ENCODE data around the gene NACC2.

Gene NACC2

DNA sequence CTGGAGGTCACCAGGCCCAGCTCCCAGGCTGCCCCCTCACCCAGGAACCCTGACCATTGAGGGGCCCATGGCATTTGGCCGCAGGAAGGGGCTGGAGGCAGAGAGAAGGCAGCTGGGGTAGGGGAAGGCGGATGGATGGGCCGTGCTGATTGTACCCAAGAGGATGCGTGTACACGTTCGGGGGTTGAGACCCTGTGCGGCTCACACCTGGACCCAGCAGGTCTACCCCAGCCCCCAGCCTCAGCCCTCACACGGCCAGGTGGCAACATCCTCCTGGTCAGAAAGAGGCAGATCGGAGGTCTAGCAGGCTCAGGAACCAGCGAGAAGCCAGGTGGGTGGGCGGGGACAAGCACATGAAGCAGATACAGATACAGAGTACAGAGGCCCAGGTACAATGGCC is 33.7 kb downstream of the NACC2 start:
- no peak overlapping the region for H3K4me3 ChIP-seq (ENCODE audit: low read depth, low read length)
- no peak for DNase-seq (ENCODE audit: low read depth)

DNA sequence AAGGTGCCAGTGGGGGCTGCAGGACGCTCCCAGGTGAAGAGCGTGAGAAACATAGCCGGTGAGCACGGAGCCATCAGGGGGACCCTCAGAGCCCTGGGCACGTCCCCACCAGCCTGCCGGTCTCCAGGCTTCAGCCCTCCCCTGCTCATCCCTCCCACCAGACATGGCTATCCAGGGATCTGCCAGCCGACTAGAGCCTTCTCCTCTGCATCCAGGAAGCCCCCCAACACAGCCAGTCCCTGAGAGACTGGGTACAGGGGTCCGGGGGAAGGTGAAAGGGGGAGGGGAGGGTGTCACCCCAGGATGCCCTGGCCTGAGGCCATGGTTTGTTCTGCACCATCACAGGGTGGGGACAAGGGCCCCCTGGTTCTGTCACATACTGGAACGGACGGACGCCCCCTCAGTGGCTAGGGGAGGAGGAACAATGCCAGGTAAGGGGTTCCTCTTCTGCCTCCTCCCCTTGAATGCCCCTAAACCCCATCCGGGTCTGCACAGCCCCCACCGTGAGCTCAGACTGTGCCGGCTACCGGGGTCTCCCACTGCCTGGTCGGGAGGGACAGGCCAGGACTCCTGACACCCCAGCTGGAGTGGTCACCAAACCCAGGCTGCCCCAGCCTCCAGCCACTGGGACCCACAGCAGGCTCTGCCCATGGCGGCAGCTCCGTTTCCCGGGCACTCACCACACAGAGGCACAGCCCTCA is 34.3 kb downstream of the NACC2 start:
- H3K4me3 ChIP-seq (ENCODE audit: low read depth, low read length) = no peak overlapping the region
- DNase-seq (ENCODE audit: low read depth) = no peak

DNA sequence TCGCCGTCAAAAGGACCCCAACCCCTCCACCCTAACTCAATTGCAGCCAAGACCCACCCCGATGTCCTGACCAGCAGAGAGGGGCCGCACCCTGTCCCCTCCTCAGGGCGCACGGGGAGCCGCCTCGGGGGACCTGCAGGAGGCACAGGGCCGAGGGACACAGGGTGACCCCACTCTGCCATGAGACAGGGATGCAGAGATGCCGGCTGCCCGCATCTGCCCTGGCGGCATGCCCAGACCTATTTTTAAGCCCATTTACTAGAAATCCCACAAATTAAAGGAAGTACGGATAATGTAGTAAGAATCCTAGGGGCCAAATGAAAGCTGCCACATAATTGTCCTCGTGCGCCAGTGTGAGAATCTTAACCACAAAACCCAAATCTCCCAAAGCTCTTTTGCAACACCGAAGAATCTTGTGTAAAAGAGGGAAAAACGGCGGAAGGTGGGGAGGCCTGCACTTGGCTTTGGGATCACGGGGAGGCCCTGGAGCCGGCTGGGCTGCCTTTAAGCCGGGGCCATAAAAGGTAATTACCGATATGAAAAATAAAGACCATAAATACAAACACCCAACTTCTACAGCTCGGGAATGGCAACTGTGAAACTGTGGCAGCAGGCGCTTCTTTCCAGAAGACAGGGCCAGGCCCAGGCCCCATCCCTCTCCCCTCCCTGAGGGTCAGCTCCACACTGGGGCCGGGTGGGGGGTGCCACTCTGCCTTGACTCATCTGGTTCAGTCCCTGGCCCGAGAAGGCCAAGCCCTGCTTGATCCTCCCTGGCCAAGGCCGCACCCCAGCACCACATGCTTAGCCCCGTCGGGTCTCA is 35.0 kb downstream of the NACC2 start:
- H3K4me3 ChIP-seq (ENCODE audit: low read depth, low read length) = no peak overlapping the region
- peak; percentile 32 for DNase-seq (ENCODE audit: low read depth)

DNA sequence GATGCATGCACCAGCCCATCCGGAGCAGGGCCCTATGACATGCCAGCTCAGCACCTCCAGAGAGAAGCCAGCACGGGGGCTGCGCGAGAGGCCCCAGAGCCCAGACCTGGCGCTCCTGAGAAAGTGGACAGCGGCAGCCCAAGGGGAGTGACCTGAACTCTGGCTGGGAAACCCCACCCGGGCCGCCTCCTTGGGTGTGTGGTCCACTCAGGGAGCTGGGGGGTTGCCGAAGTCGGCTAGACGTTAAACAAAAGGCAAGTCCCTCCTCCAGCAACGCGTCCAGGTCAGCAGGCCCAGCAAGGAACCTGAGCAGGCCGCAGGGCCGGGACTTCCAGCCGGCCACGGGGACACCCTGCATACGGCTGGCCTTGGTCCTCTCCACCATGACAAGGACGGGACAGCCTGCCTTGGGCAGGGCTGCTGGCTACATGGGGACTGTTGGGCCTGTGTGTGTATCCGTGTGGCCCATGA is 35.7 kb downstream of the NACC2 start:
- no peak overlapping the region for H3K4me3 ChIP-seq (ENCODE audit: low read depth, low read length)
- no peak for DNase-seq (ENCODE audit: low read depth)

DNA sequence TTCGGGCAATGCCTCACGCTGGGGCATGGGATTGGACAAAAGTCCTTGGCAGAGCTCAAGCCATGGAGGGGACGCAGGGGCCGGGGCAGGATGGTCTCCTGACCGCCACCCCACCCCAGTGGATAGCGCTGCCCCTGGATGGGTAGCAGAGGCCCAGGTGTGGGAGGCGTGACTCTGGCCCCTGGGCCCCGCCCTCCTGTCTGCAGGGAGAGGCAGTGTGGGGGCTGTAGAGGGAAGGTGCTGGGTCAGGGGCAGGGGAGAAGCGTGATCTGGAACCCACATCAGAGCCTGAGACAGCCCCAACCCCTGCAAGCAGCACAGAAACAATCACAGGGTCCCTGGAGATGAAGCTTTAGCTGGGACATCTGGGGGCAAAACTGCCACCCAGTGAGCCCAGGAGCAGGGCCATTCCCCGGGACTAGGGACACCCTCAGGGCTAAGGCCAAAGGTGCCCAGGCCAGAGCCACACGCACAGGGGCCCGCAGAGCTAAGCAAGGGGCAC is 36.2 kb downstream of the NACC2 start:
- DNase-seq (ENCODE audit: low read depth) = no peak
- no peak overlapping the region for H3K4me3 ChIP-seq (ENCODE audit: low read depth, low read length)

DNA sequence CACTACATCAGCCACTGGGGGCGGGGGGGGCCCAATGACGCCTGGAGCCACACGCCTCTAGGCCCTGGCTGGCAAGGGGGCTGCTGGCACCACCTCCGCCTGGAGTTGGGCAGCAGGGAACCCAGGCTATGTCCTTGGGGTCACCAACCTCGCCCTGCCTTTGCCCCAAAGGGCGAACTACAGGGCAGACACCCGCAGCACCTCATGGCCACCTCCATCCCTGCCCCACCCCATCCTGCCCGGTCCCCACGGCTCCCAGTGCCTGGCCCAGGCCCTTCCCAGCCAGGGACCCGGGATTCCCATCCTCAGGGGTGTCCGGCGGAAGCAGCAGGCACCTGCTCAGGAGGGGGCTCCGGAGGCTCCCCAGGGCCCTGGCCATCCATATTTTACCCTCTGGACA is 37.0 kb downstream of the NACC2 start:
- H3K4me3 ChIP-seq (ENCODE audit: low read depth, low read length) = no peak overlapping the region
- no peak for DNase-seq (ENCODE audit: low read depth)

DNA sequence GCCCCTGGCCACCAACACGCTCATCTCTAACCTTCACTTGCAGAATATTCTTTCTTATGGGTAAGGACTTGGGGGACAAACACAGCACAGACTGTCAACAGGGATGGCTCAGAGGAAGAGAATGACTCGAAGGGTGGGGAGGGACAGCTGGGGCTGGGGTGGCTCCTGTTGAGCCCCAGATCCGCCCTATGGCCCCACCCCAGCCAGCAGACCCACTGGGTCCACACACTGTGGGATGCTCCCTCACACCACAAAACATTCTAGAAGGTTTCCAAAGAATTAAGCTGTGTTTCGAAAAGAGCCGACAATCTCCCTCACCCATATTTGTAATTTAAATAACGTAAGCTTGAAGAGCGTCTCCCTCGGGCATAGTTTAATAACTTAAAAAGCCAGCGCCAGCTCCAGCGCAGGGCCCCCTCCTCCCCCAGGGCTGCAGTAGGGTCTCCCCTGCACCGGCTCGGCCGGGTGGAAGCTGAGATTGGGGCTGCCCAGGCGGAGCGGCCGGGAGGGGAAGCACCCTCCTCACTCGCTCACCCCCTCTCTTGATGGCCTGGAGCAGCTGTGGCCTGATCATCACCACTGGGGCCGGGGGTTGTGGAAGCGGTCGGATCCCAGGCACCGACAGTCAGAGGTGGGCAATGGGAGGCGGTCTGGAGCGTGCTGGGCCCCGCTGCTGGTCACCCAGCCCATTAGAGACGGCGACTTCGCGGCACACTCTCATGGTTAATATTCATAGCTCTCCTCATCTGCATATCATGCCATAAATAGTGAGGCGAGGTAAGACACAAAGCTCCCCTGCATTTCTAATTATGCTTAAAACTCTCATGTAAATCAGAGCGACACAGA is 37.6 kb downstream of the NACC2 start:
- no peak overlapping the region for H3K4me3 ChIP-seq (ENCODE audit: low read depth, low read length)
- DNase-seq (ENCODE audit: low read depth) = no peak

DNA sequence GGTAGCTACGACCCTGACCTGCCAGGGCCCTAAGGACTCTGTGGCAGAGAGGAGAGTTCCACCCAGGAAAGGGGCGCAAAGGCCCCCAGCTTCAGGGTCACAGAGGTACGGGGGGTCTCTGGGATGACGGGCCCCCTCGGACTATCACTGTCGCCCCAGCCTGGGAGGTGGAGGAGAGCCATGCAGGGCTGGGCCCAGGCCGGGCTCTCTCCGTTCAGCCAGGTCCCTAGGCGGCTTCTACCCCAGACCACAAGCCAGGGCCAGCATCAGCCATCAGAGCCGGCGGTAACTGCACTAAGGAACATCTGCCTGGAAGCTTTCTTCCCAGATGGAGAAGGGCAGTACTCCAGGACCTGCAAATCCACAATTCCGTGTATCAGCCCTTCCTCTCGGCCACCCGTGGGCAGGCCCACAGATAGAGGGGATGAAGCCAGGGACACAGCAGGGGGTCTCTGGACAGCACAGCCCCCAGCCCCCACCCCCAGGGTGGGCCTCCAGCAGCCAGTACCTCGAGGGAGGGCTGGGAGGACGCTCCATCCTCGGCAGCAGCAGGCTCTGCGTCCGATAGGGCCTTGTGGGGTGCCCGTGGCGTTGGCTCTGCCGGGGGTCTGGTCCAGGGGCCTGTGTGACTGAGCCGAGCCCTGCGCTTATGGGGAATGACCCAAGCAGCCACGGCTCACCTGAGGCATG is 38.4 kb downstream of the NACC2 start:
- no peak for DNase-seq (ENCODE audit: low read depth)
- no peak overlapping the region for H3K4me3 ChIP-seq (ENCODE audit: low read depth, low read length)

DNA sequence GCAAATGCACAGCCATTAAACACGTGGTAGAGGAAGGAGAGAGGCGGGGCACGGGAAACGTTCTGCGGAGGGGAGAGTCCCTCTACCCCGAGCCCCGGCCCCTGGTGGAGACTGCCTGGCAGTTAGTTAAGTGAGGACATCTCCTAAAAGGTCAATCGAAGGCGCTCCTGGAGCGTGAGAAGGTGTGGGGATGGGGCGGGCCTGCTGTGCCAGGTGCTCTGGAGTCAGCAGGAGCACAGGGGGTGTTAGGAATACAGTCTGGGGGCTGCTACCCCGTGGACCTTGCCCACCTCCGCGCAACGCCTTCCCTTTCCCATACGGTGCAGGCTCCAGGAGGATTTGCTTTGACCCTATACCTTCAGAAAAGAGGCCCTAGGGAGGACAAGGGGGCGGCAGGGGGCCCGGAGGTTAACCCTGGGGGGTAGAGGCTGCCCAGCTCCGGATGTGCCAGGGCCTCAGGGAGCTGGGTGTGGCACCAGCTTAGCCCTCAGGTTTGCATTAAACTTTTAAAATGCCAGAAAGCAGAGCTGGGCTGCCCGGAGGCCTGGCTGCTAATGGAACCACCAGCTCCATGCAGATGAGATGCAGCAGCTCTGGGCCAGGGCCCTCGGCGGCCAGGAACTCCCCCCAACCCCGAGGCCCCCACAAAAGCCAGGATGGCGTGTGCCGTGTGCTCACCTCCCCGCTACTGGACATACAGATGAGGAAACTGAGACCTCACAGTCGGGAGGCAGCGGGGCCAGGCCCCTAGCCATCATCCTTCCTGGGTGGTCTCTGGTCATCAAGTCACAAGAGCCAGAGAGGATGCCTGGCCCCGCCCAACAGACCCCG is 39.2 kb downstream of the NACC2 start:
- H3K4me3 ChIP-seq (ENCODE audit: low read depth, low read length) = no peak overlapping the region
- DNase-seq (ENCODE audit: low read depth) = no peak

DNA sequence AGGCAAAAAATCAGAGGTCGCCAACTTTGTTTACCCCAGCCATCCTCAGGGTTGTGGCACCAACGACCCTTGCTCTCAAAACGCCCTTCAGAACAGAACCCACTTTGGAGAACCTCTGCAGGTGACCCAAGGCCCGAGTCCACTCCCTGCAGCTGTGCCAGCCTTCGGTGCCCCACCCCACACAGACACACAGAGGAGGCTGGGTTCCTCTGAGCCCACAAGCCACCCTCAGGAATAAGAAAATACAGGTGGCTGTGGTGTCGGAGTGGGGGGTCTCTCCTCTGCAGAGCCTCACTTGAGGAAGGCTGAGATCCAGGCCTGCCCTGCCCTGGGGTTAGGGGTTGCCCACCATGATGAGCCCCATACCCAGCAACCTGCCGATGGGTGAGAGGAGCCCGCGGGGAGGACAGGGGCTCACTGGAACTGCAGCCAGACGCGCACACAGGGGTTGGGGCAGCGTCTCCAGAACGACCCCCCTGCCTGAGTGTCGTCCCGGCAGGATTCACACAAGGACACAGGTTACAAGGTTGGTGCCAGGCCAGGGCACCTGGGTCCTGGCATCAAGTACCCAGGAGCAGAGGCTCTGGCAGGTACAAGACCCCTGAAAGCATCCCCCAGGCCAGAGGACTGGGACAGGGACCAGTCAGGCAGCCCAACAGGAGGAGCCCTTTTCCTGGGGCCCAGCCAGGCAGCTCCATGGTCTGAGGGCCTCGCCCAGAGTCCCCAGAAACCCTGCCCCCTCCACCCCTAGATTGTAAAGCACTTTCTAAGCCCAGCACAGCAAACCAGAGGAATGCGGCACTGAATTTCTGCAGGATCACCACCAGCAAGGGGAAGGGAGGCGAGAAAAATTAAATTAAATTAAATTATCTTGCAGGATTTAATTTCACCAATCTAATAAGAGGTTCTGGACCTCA is 40.0 kb downstream of the NACC2 start:
- H3K4me3 ChIP-seq (ENCODE audit: low read depth, low read length) = no peak overlapping the region
- no peak for DNase-seq (ENCODE audit: low read depth)

DNA sequence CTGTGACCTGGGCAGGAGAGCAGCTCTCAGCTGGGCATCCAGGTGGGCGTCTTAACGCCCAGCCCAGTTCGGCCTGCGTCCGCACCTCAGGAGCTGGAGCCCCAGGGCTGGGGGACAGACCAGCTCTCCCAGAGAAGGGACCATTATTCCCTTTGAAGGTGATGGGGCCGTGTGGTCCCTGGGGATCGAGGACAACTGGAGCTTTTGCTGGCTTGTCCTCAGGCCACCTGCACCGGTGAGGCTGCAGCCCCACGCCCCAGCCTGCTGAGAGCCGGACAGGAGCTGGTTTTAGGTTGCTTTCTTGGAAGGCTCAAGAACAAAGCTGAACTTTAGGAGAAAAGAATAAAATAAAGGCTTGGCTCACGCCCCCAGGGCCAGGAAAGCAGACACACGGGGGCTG is 40.9 kb downstream of the NACC2 start:
- no peak for DNase-seq (ENCODE audit: low read depth)
- H3K4me3 ChIP-seq (ENCODE audit: low read depth, low read length) = no peak overlapping the region

DNA sequence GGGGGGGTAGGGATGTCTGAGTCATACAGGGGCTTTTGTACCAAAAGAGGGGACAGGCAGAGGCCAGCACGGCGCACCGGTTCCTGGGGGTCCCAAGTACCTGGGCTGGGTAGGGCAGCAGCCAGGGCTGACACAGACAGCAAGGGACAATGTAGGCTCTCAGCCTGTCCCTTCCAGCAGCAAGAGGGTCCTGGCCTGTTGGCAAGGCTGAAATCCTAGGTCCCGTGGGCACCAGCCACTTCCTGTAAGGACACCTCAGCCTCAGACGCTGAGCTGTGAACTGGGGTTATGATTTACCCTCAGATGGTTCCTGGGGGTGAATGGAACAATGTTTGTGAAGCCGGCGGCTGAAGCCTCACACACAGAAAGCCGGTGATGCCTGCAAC is 41.3 kb downstream of the NACC2 start:
- no peak for DNase-seq (ENCODE audit: low read depth)
- no peak overlapping the region for H3K4me3 ChIP-seq (ENCODE audit: low read depth, low read length)

DNA sequence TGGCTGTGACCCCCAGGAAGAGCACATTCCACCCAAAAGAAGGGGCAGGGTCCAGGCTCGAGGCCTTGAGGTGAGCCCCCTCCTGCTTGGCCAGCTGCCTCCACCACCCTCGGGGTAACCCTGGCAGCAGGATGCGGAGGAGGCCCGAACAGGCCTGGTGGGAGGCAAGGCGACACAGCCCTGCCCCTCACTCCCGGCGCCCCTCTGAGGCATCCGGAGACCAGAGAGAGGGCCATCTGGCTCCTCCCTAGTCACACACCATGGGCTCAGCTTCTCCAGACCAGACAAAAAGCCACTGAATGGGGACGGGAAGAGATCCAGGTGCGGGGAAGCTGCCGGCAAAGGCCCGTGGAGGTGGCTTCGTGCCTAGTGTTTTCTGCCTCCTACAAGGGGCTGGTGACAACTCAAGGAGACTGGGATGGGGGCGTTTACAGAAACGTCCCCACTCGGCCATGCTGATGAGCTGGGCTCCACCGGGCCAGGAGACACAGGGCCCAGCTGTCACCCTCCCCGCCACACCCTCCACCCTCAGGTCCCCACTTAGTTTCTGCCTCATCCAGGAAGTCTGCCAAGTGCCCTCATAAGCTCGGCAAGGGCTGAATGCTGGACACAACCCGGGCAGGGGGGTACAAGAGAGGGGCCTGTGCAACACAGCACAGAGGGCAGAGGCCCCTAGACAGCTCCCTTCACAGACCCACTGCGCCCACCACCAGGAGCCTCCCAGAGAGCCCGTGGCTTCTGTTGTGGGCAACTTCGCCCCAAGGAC is 41.9 kb downstream of the NACC2 start:
- H3K4me3 ChIP-seq (ENCODE audit: low read depth, low read length) = no peak overlapping the region
- no peak for DNase-seq (ENCODE audit: low read depth)

DNA sequence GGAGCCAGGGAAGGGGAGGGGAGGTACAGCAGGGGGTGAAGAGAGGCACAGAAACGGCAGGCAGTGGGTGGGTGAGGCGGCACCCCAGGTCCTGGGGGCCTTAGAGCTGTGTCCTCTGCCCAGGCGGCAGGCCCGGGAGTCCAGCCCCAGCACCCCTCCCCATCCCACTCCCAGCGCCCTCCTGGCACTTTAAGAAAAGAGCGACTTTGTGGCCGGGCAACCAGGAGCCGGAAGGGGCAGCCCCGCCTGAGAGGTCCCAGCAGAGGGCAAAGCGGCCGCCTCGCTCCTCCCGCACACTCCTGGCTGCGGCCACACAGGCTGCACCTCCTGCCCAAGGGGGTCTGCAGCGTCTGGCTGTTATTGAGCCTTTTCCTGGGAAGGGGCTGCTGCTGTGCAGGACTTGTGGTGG is 42.6 kb downstream of the NACC2 start:
- no peak for DNase-seq (ENCODE audit: low read depth)
- H3K4me3 ChIP-seq (ENCODE audit: low read depth, low read length) = no peak overlapping the region

DNA sequence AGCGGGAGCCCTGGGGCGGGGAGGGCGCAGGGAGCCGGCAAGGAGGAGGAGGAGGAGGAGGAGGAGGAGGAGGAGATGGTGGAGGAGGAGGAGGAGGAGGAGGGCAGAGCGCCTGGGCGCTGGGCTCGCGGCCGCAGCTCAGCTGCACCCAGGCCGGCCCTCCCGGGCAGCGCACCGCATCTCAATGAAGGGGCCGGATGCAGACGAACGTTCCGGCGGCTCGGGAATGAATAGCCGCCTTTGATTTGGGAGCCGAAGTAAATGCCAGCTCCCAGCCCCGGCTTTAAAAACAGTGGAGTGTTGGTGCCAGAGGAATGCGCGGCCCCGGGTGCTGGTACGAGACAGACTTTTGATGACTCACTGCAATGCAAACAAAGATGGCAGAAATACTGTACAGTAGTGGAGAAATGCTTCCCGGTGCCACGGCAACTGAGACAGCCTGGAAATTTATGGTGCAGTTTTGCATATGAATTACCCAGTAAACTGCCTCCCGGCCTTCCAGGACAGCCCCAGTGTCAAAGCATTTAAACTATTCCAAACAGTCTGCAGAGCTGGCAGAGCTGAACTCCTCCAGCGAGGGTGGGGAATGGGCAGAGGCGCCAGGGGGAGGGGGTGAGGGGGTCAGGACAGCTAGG is 43.1 kb downstream of the NACC2 start:
- peak; percentile 72 for DNase-seq (ENCODE audit: low read depth)

DNA sequence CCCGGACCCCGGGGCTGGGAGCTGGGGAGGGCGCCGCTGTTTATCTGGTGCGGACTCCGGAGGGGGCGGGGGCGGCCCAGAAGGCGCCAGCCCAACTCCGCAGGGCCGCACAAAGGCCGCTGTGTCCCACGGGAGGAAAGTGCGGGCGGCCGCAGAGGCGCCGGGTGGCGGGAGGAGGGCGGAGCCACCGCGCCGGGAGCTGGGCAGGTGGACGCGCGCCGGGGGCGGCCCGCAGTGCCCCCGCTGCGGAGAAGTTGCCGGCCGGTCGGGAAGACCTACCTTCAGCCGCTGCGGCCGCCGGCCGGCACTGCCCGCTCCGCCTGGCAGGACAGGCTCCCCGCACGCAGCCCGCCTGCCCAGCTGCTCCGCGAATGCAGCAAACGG is 43.6 kb downstream of the NACC2 start:
- peak overlapping the region; percentile 50 for H3K4me3 ChIP-seq (ENCODE audit: low read depth, low read length)
- no peak for DNase-seq (ENCODE audit: low read depth)

More for the DNA sequence above, 43.1 kb downstream of the NACC2 start:
- H3K4me3 ChIP-seq (ENCODE audit: low read depth, low read length) = peak overlapping the region; percentile 50

Measured in skeletal muscle cell (primary cell).